HepG2 (cell line): ENCODE results near the gene CMIP. TPM values are rescaled to one million over a fixed set of nuclear protein-coding genes. Genes with fewer than 3 reads are reported as not detected.

Source experiments
- CCDC6 ChIP-seq: sonication (generic); formaldehyde crosslinking; IDR thresholded peaks from 2 replicates; pipeline ENCODE4 v1.8.1; 2022; ENCODE audit warnings: mild to moderate bottlenecking, missing genetic modification reagents, moderate library complexity
- MEIS1 ChIP-seq: sonication (generic); formaldehyde crosslinking; IDR thresholded peaks from 2 replicates; pipeline ENCODE4 v1.9.0; 2021; ENCODE audit warnings: mild to moderate bottlenecking, missing genetic modification reagents, moderate library complexity, borderline replicate concordance
- MTA1 ChIP-seq: sonication (generic); formaldehyde crosslinking; IDR thresholded peaks from 2 replicates; pipeline ENCODE4 v1.4.0; 2020; ENCODE audit warnings: missing genetic modification reagents, mild to moderate bottlenecking, borderline replicate concordance
- NFE2L1 ChIP-seq: sonication (generic); formaldehyde crosslinking; IDR thresholded peaks from 2 replicates; pipeline ENCODE4 v1.4.0; 2020; ENCODE audit warnings: missing genetic modification reagents, mild to moderate bottlenecking, borderline replicate concordance
- RAD21 ChIP-seq: fragments of 450-650 bp; formaldehyde crosslinking; IDR thresholded peaks from 2 replicates; pipeline ENCODE4 v1.5.0; 2020; ENCODE audit warnings: mild to moderate bottlenecking
- SAP130 ChIP-seq: IDR thresholded peaks from 2 replicates; pipeline ENCODE4 v1.6.1; 2016; ENCODE audit warnings: low read depth
- ZBTB8A ChIP-seq: sonication (generic); formaldehyde crosslinking; IDR thresholded peaks from 2 replicates; pipeline ENCODE4 v1.4.0; 2020; ENCODE audit warnings: mild to moderate bottlenecking, low read depth, missing genetic modification reagents, borderline replicate concordance
- ZNF451 ChIP-seq: sonication (generic); formaldehyde crosslinking; IDR thresholded peaks from 2 replicates; pipeline ENCODE4 v1.5.0; 2020; ENCODE audit warnings: mild to moderate bottlenecking, missing genetic modification reagents
- ZNF572 ChIP-seq: sonication (generic); formaldehyde crosslinking; IDR thresholded peaks from 2 replicates; pipeline ENCODE4 v1.5.1; 2020; ENCODE audit warnings: mild to moderate bottlenecking, missing genetic modification reagents
- polyA plus RNA-seq, 8 experiments: library from polyadenylated mRNA; depleted of rRNA in 3 of 8; stranded (reverse) in 7 of 8; unstranded in 1 of 8; fragments of >200 nt; fragmentation: Illumina TruSeq in 4 of 8; extraction: Trizol in 4 of 8; gene quantifications; 2 replicates each; pipeline versions ENCODE4 v1.2.1 to v1.2.3, GENCODE V29; 2011 to 2016; ENCODE audit warnings: low read depth in 4 of 8, missing spikeins in 1 of 8, mixed read lengths in 1 of 8; ENCODE audit not compliant: insufficient read depth in 1 of 8
- total RNA-seq, 5 experiments: library from RNA; depleted of rRNA; stranded (reverse); fragments of >200 nt; fragmentation: Illumina TruSeq; extraction: Trizol; gene quantifications; 2 replicates each; pipeline ENCODE4 v1.2.3, GENCODE V29; 2016; ENCODE audit warnings: low read depth in 1 of 5
- TF ChIP-seq, protein P1 (sequence below): IDR thresholded peaks from 2 replicates; pipeline ENCODE4 v1.6.1; 2012; ENCODE audit warnings: low read depth, low read length, improper control_type of control experiment
- TF ChIP-seq, protein P2 (sequence below): sonication (generic); formaldehyde crosslinking; IDR thresholded peaks from 2 replicates; pipeline ENCODE4 v1.4.0; 2020; ENCODE audit warnings: missing genetic modification reagents, borderline replicate concordance
- TF ChIP-seq, protein P3 (sequence below): sonication (generic); formaldehyde crosslinking; IDR thresholded peaks from 2 replicates; pipeline ENCODE4 v1.4.0; 2020; ENCODE audit warnings: missing genetic modification reagents, borderline replicate concordance

The CMIP gene
- total and polyA plus RNA-seq, 2 of the 13 experiments (the other 11 are each of a cell fraction or from before 2014, with no cell fraction given), result 10.9 to 18.1 TPM

- TF ChIP-seq, protein P1, sequence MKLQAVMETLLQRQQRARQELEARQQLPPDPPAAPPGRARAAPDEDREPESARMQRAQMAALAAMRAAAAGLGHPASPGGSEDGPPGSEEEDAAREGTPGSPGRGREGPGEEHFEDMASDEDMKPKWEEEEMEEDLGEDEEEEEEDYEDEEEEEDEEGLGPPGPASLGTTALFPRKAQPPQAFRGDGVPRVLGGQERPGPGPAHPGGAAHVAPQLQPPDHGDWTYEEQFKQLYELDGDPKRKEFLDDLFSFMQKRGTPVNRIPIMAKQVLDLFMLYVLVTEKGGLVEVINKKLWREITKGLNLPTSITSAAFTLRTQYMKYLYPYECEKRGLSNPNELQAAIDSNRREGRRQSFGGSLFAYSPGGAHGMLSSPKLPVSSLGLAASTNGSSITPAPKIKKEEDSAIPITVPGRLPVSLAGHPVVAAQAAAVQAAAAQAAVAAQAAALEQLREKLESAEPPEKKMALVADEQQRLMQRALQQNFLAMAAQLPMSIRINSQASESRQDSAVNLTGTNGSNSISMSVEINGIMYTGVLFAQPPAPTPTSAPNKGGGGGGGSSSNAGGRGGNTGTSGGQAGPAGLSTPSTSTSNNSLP, result peak; percentile 46
- TF ChIP-seq, protein P2, sequence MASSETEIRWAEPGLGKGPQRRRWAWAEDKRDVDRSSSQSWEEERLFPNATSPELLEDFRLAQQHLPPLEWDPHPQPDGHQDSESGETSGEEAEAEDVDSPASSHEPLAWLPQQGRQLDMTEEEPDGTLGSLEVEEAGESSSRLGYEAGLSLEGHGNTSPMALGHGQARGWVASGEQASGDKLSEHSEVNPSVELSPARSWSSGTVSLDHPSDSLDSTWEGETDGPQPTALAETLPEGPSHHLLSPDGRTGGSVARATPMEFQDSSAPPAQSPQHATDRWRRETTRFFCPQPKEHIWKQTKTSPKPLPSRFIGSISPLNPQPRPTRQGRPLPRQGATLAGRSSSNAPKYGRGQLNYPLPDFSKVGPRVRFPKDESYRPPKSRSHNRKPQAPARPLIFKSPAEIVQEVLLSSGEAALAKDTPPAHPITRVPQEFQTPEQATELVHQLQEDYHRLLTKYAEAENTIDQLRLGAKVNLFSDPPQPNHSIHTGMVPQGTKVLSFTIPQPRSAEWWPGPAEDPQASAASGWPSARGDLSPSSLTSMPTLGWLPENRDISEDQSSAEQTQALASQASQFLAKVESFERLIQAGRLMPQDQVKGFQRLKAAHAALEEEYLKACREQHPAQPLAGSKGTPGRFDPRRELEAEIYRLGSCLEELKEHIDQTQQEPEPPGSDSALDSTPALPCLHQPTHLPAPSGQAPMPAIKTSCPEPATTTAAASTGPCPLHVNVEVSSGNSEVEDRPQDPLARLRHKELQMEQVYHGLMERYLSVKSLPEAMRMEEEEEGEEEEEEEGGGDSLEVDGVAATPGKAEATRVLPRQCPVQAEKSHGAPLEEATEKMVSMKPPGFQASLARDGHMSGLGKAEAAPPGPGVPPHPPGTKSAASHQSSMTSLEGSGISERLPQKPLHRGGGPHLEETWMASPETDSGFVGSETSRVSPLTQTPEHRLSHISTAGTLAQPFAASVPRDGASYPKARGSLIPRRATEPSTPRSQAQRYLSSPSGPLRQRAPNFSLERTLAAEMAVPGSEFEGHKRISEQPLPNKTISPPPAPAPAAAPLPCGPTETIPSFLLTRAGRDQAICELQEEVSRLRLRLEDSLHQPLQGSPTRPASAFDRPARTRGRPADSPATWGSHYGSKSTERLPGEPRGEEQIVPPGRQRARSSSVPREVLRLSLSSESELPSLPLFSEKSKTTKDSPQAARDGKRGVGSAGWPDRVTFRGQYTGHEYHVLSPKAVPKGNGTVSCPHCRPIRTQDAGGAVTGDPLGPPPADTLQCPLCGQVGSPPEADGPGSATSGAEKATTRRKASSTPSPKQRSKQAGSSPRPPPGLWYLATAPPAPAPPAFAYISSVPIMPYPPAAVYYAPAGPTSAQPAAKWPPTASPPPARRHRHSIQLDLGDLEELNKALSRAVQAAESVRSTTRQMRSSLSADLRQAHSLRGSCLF (CRISPR knock-in tag), result no peak
- TF ChIP-seq SAP130 (CRISPR knock-in tag), result peak; percentile 78
- peak; percentile 87 for TF ChIP-seq MTA1 (CRISPR knock-in tag)
- TF ChIP-seq NFE2L1, result no peak
- TF ChIP-seq RAD21 (CRISPR knock-in tag), result peak; percentile 46
- TF ChIP-seq MEIS1 (CRISPR knock-in tag), result no peak
- TF ChIP-seq ZBTB8A (CRISPR knock-in tag), result no peak
- TF ChIP-seq ZNF572, result no peak
- TF ChIP-seq ZNF451 (CRISPR knock-in tag), result peak; percentile 32; the same call in 1 of the 2 replicates
- TF ChIP-seq, protein P3, sequence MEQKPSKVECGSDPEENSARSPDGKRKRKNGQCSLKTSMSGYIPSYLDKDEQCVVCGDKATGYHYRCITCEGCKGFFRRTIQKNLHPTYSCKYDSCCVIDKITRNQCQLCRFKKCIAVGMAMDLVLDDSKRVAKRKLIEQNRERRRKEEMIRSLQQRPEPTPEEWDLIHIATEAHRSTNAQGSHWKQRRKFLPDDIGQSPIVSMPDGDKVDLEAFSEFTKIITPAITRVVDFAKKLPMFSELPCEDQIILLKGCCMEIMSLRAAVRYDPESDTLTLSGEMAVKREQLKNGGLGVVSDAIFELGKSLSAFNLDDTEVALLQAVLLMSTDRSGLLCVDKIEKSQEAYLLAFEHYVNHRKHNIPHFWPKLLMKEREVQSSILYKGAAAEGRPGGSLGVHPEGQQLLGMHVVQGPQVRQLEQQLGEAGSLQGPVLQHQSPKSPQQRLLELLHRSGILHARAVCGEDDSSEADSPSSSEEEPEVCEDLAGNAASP, result peak; percentile 53; the same call in 1 of the 2 replicates
- 0 out of 2 replicates have a peak, but pooled peaks have one; percentile 19 for TF ChIP-seq CCDC6
These were observed 68.8 kb downstream of the CMIP start (continued) for GRCh38 chr16:81513204-81514040.
